ENCODE results near the gene XRCC6.
"Not testable (repeated sequence)": the region's sequence is repeated elsewhere in the genome, so short reads cannot be mapped to it uniquely, and the experiment has no call there.

Gene XRCC6

GRCh38 chr22:41621099-41621910, at the start of gene XRCC6:
TSS of gene XRCC6 (plus strand) at chr22:41621295. CDS start at chr22:41622005, 710 bp downstream.
- DNase-seq: peak; percentile 86

- DNase-seq: no peak
Measured at GRCh38 chr22:41571786-41572185, 49.3 kb upstream of the XRCC6 start.

GRCh38 chr22:41572305-41572704, 48.8 kb upstream of the XRCC6 start:
- DNase-seq: not testable (repeated sequence)

GRCh38 chr22:41573677-41574076, 47.4 kb upstream of the XRCC6 start:
- DNase-seq: no peak

GRCh38 chr22:41574847-41575381, 46.2 kb upstream of the XRCC6 start:
- DNase-seq: no peak

- no peak for DNase-seq
Measured at GRCh38 chr22:41575533-41575932, 45.6 kb upstream of the XRCC6 start.

- no peak for DNase-seq
Measured at GRCh38 chr22:41576877-41577276, 44.2 kb upstream of the XRCC6 start.

GRCh38 chr22:41578114-41578513, 43.0 kb upstream of the XRCC6 start:
- DNase-seq: no peak

- no peak for DNase-seq
Measured at GRCh38 chr22:41578818-41579217, 42.3 kb upstream of the XRCC6 start.

- no peak for DNase-seq
Measured at GRCh38 chr22:41579297-41579996, 41.6 kb upstream of the XRCC6 start.

- no peak for DNase-seq
Measured at GRCh38 chr22:41579997-41580355, 41.1 kb upstream of the XRCC6 start.

- no peak for DNase-seq
Measured at GRCh38 chr22:41582694-41583093, 38.4 kb upstream of the XRCC6 start.

GRCh38 chr22:41584881-41585280, 36.2 kb upstream of the XRCC6 start:
- no peak for DNase-seq

- no peak for DNase-seq
Measured at GRCh38 chr22:41585898-41586297, 35.2 kb upstream of the XRCC6 start.

GRCh38 chr22:41587347-41587723, 33.8 kb upstream of the XRCC6 start:
- no peak for DNase-seq

- peak; percentile 94 for DNase-seq
Measured at GRCh38 chr22:41589391-41590241, 31.5 kb upstream of the XRCC6 start, which contains the start of gene PMM1. TSS of gene PMM1 (minus strand) at chr22:41589840. CDS start at chr22:41589805, 35 bp downstream.

- not testable (repeated sequence) for DNase-seq
Measured at GRCh38 chr22:41593336-41593960, 27.6 kb upstream of the XRCC6 start.

GRCh38 chr22:41595703-41596102, 25.4 kb upstream of the XRCC6 start:
- DNase-seq: no peak

- no peak for DNase-seq
Measured at GRCh38 chr22:41596776-41597634, 24.1 kb upstream of the XRCC6 start.

- no peak for DNase-seq
Measured at GRCh38 chr22:41597635-41597953, 23.5 kb upstream of the XRCC6 start.

GRCh38 chr22:41598081-41598480, 23.0 kb upstream of the XRCC6 start:
- no peak for DNase-seq
